Epithelial cell of esophagus (primary cell): ENCODE results near the gene ATCAY.
"Not testable (repeated sequence)": the region's sequence is repeated elsewhere in the genome, so short reads cannot be mapped to it uniquely, and the experiment has no call there.

ENCODE experiments used
- DNase-seq: peaks from one replicate; pipeline ENCODE4 v3.0.0; 2010; ENCODE audit warnings: low read depth
- H3K4me3 ChIP-seq: 2 replicates; pipeline ENCODE4 v1.5.1; 2011; ENCODE audit warnings: mild to moderate bottlenecking, low read length, control low read depth
- TF ChIP-seq, protein P1 (sequence below): IDR thresholded peaks from 2 replicates; pipeline ENCODE4 v1.5.1; 2011; ENCODE audit warnings: low read depth, mild to moderate bottlenecking, low read length, control low read depth, inconsistent platforms; ENCODE audit not compliant: insufficient read depth; ENCODE audit errors: missing control alignments

ATCAY gene

GRCh38 chr19:3881272-3882040 is 971 bp downstream of the ATCAY start:
- DNase-seq: no peak
- no peak overlapping the region for H3K4me3 ChIP-seq
- TF ChIP-seq, protein P1, sequence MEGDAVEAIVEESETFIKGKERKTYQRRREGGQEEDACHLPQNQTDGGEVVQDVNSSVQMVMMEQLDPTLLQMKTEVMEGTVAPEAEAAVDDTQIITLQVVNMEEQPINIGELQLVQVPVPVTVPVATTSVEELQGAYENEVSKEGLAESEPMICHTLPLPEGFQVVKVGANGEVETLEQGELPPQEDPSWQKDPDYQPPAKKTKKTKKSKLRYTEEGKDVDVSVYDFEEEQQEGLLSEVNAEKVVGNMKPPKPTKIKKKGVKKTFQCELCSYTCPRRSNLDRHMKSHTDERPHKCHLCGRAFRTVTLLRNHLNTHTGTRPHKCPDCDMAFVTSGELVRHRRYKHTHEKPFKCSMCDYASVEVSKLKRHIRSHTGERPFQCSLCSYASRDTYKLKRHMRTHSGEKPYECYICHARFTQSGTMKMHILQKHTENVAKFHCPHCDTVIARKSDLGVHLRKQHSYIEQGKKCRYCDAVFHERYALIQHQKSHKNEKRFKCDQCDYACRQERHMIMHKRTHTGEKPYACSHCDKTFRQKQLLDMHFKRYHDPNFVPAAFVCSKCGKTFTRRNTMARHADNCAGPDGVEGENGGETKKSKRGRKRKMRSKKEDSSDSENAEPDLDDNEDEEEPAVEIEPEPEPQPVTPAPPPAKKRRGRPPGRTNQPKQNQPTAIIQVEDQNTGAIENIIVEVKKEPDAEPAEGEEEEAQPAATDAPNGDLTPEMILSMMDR: no peak

DNA sequence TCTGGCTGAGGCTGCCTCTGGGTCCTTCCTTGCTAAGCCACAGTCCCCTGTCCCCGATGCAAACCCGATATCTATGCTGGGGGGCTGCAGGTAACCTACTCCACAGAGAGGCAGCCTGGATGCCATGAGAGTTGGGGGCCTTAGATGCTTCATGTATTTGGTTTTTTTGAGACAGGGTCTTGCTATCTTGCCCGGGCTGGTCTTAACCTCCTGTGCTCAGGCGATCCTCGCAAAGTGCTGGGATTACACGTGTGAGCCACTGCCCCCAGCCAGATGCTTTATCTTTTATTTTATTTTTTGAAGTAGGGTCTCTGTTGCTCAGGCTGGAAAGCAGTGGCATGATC is 1.5 kb downstream of the ATCAY start:
- H3K4me3 ChIP-seq: no peak overlapping the region
- DNase-seq: no peak
- TF ChIP-seq, protein P1: no peak

- no peak for DNase-seq
- H3K4me3 ChIP-seq: no peak overlapping the region
- TF ChIP-seq, protein P1: no peak
These were observed 10.1 kb downstream of the ATCAY start for GRCh38 chr19:3890591-3890990.

- no peak overlapping the region for H3K4me3 ChIP-seq
- TF ChIP-seq, protein P1: no peak
- no peak for DNase-seq
These were observed 13.2 kb downstream of the ATCAY start for GRCh38 chr19:3893509-3894179.

GRCh38 chr19:3894959-3895358 is 14.5 kb downstream of the ATCAY start:
- DNase-seq, H3K4me3 ChIP-seq: not testable (repeated sequence)

DNA sequence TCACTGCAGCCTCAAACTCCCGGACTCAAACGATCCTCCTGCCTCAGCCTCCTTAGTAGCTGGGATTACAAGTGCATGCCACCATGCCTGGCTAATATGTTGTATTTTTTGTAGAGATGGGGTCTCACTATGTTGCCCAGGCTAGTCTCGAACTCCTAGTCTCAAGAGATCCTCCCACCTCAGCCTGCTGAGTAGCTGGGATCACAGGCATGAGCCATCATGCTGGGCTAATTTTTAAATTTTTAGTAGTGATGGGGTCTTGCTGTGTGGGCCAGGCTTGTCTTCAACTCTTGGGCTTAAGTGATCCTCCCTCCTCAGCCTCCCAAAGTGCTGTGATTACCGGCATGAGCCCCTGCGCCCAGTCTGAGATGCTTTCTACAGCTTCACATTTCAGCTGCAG is 15.3 kb downstream of the ATCAY start:
- no peak for DNase-seq
- TF ChIP-seq, protein P1: no peak
- no peak overlapping the region for H3K4me3 ChIP-seq

DNA sequence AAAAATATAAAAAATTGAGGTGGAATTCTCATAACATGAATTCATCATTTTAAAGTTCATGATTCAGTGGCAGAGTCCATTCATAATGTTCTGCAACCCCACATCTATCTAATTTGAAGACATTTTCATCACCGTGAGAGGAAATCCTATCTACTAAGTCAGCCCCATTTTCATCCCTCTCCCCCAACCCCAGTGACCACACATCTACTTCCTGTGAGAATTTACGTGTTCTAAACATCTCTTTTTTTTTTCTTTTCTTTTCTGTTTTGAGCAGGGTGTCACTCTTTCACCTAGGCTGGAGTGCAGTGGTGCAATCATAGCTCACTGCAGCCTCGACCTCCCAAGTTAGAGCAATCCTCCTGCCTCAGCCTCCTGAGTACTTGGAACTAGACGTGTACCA is 17.5 kb downstream of the ATCAY start:
- TF ChIP-seq, protein P1: no peak
- no peak for DNase-seq
- no peak overlapping the region for H3K4me3 ChIP-seq
